Activated CD8-positive, alpha-beta memory T cell treated with anti-CD3 and anti-CD28 coated beads for 4 hours (primary cell): Measurements from ENCODE around the gene IFITM1.
"Not testable (repeated sequence)": the region's sequence is repeated elsewhere in the genome, so short reads cannot be mapped to it uniquely, and the experiment has no call there.

Experiments
- DNase-seq, 2 donors: peaks; one replicate each; pipeline ENCODE4 v3.0.0-alpha.2; 2020; ENCODE audit warnings: low read depth in 2 of 2

Gene IFITM1

GRCh38 chr11:313787-314553 lies at the start of gene IFITM1:
Gene IFITM1, plus strand, starts transcription at chr11:314040. Its CDS starts 131 bp downstream, at chr11:314171.
- DNase-seq, result no peak

- no peak for DNase-seq
Observed at GRCh38 chr11:266676-267439, 47.0 kb upstream of the IFITM1 start.

- no peak for DNase-seq
Observed at GRCh38 chr11:267491-267994, 46.3 kb upstream of the IFITM1 start.

- not testable (repeated sequence) for DNase-seq
Observed at GRCh38 chr11:268716-269145, 45.1 kb upstream of the IFITM1 start.

- no peak for DNase-seq
Observed at GRCh38 chr11:269146-269890, 44.5 kb upstream of the IFITM1 start.

- no peak for DNase-seq
Observed at GRCh38 chr11:270451-271318, 43.2 kb upstream of the IFITM1 start.

GRCh38 chr11:271319-271715 lies 42.5 kb upstream of the IFITM1 start:
- no peak for DNase-seq

- DNase-seq, result no peak
Observed at GRCh38 chr11:272195-272930, 41.5 kb upstream of the IFITM1 start.

- DNase-seq, result no peak
Observed at GRCh38 chr11:272931-273198, 41.0 kb upstream of the IFITM1 start.

- DNase-seq, result no peak
Observed at GRCh38 chr11:276219-276618, 37.6 kb upstream of the IFITM1 start.

GRCh38 chr11:278001-278951 lies 35.6 kb upstream of the IFITM1 start, which contains the start of gene NLRP6:
Gene NLRP6, plus strand, starts transcription at chr11:278407. Its CDS starts 163 bp downstream, at chr11:278570.
- DNase-seq, result no peak

GRCh38 chr11:279040-279965 lies 34.5 kb upstream of the IFITM1 start:
- DNase-seq, result no peak

- DNase-seq, result no peak
Observed at GRCh38 chr11:279966-280705, 33.7 kb upstream of the IFITM1 start.

- no peak for DNase-seq
Observed at GRCh38 chr11:280706-281485, 32.9 kb upstream of the IFITM1 start.

GRCh38 chr11:281486-282161 lies 32.2 kb upstream of the IFITM1 start:
- DNase-seq, result no peak

GRCh38 chr11:282171-282570 lies 31.7 kb upstream of the IFITM1 start:
- no peak for DNase-seq
